OCI-LY7 (cell line): ENCODE measurements around the gene NSMF. TPM values are rescaled to one million over a fixed set of nuclear protein-coding genes. Genes with fewer than 3 reads are reported as not detected.

Experiments
- BruUV-seq: library from RNA; stranded (reverse); fragments of 400-500 nt; replicated peaks from 2 replicates; lab custom pipeline; 2021; lab: Mats Ljungman, UMichigan
- CTCF ChIA-PET: fragments of 300-600 bp; sonication (Branson Sonifier 250); formaldehyde crosslinking; loops from one replicate; lab custom pipeline; 2022; ENCODE audit warnings: antibody characterized with exemption; ENCODE audit not compliant: unreplicated experiment; lab: Charles Lee
- POLR2A ChIA-PET: fragments of 300-600 bp; sonication (Branson Sonifier 250); formaldehyde crosslinking; loops from one replicate; lab custom pipeline; 2022; ENCODE audit warnings: antibody characterized with exemption; lab: Charles Lee
- DNase-seq: peaks from one replicate; pipeline ENCODE4 v3.0.0-alpha.2; 2015; ENCODE audit warnings: low spot score
- H2AFZ ChIP-seq: fragments of 200-600 bp; sonication (generic), shearing (Covaris generic); 2 replicates; pipeline ENCODE4 v1.6.1; 2014; ENCODE audit warnings: mild to moderate bottlenecking, antibody characterized with exemption, low read length, moderate library complexity
- H3K27ac ChIP-seq: fragments of 200-600 bp; sonication (generic); 2 replicates; pipeline ENCODE4 v1.5.1; 2014; ENCODE audit warnings: mixed run types, low read depth, mild to moderate bottlenecking, moderate library complexity, low read length, inconsistent platforms; ENCODE audit not compliant: poor library complexity, severe bottlenecking
- H3K36me3 ChIP-seq: fragments of 200-600 bp; sonication (generic); 2 replicates; pipeline ENCODE4 v1.6.1; 2014; ENCODE audit warnings: mild to moderate bottlenecking, antibody characterized with exemption, low read length, moderate library complexity, mixed read lengths; ENCODE audit not compliant: insufficient read depth
- H3K4me1 ChIP-seq: fragments of 200-600 bp; sonication (generic); 2 replicates; pipeline ENCODE4 v1.5.1; 2014; ENCODE audit warnings: mild to moderate bottlenecking, low read length; ENCODE audit not compliant: insufficient read depth, poor library complexity, severe bottlenecking
- H3K4me2 ChIP-seq: fragments of 200-600 bp; sonication (generic); 2 replicates; pipeline ENCODE4 v1.6.1; 2014; ENCODE audit warnings: mild to moderate bottlenecking, low read length
- H3K4me3 ChIP-seq: fragments of 200-600 bp; sonication (generic); 2 replicates; pipeline ENCODE4 v1.5.1; 2014; ENCODE audit warnings: mild to moderate bottlenecking, low read depth, low read length; ENCODE audit not compliant: poor library complexity, severe bottlenecking
- H3K79me2 ChIP-seq: fragments of 200-600 bp; sonication (generic); 2 replicates; pipeline ENCODE4 v1.6.1; 2016; ENCODE audit warnings: low read depth, mild to moderate bottlenecking, low read length, moderate library complexity, mixed read lengths; ENCODE audit not compliant: insufficient read depth
- H3K9me2 ChIP-seq: fragments of 200-600 bp; sonication (generic); 2 replicates; pipeline ENCODE4 v1.6.1; 2016; ENCODE audit warnings: mild to moderate bottlenecking, low read length, mixed read lengths; ENCODE audit not compliant: insufficient read depth
- H3K9me3 ChIP-seq: fragments of 200-600 bp; sonication (generic); 2 replicates; pipeline ENCODE4 v1.6.1; 2014; ENCODE audit warnings: mild to moderate bottlenecking, mixed run types, low read length, mixed read lengths
- H4K20me1 ChIP-seq: fragments of 200-600 bp; sonication (generic); 2 replicates; pipeline ENCODE4 v1.6.1; 2014; ENCODE audit warnings: mild to moderate bottlenecking, antibody characterized with exemption, low read length, moderate library complexity, mixed read lengths; ENCODE audit not compliant: insufficient read depth
- EZH2phosphoT487 ChIP-seq: fragments of 200-600 bp; sonication (generic); IDR thresholded peaks from 2 replicates; pipeline ENCODE4 v1.6.1; 2018; ENCODE audit warnings: low read depth, borderline replicate concordance, mild to moderate bottlenecking, mixed run types, antibody characterized with exemption, low read length, moderate library complexity, mixed read lengths
- intact Hi-C: fragments of 100-400 bp; cut with micrococcal nuclease; formaldehyde crosslinking; loops from one replicate; pipeline ENCODE4 v1.10.0; 2022; ENCODE audit not compliant: unreplicated experiment
- total RNA-seq, 2 experiments: library from RNA; depleted of rRNA in 1 of 2; stranded (reverse); fragments of >200 nt in 1 of 2; shearing (Covaris generic) in 1 of 2; gene quantifications; 2 replicates each; pipeline ENCODE4 v1.2.3, GENCODE V29; 2014 to 2022
- TF ChIP-seq, protein P1 (sequence below): fragments of 200-600 bp; sonication (generic); conservative IDR thresholded peaks from 2 replicates; pipeline ENCODE4 v1.5.1; 2014; ENCODE audit warnings: mild to moderate bottlenecking, antibody characterized with exemption, low read length, moderate library complexity, mixed read lengths

The NSMF gene
- total RNA-seq, 2 experiments from 2014 or later: 20.3 to 29.8 TPM

DNA sequence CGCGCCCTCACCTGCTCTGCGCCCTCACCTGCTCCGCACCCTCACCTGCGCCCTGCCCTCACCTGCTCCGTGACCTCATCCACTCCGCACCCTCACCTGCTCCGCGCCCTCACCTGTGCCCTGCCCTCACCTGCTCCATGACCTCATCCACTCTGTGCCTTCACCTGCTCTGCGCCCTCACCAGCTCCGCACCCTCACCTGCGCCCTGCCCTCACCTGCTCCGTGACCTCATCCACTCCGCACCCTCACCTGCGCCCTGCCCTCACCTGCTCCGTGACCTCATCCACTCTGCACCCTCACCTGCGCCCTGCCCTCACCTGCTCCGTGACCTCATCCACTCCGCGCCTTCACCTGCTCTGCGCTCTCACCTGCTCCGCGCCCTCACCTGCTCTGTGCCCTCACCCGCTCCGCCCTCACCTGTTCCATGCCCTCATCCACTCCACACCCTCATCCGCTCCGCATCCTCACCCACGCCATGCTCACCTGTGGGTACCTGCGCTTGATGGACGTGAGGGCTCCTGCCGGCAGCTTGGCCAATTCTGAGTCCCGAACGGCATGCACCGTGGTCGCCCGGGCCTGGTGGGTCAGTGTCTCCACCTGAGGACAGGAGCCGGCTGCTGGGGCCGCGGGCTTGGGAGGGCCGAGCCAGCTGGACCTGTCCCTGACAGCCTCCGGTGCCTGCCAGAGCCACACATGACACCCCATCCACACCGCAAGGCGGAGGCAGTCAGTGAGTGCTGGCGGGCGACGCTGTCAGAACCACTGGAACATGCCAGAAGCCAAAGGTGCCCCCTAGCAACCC, 35.6 kb upstream of the NSMF start:
- BruUV-seq: no TSS peak
- H3K4me2 ChIP-seq: no peak overlapping the region
- no peak for DNase-seq
- CTCF ChIA-PET: no interaction called here
- no peak overlapping the region for H3K4me3 ChIP-seq
- no peaks in the 10 kb centered on the region for H3K36me3 ChIP-seq
- no peaks in the 10 kb centered on the region for H4K20me1 ChIP-seq
- no peaks in the 10 kb centered on the region for H3K9me3 ChIP-seq
- TF ChIP-seq EZH2phosphoT487: no peak
- TF ChIP-seq, protein P1, sequence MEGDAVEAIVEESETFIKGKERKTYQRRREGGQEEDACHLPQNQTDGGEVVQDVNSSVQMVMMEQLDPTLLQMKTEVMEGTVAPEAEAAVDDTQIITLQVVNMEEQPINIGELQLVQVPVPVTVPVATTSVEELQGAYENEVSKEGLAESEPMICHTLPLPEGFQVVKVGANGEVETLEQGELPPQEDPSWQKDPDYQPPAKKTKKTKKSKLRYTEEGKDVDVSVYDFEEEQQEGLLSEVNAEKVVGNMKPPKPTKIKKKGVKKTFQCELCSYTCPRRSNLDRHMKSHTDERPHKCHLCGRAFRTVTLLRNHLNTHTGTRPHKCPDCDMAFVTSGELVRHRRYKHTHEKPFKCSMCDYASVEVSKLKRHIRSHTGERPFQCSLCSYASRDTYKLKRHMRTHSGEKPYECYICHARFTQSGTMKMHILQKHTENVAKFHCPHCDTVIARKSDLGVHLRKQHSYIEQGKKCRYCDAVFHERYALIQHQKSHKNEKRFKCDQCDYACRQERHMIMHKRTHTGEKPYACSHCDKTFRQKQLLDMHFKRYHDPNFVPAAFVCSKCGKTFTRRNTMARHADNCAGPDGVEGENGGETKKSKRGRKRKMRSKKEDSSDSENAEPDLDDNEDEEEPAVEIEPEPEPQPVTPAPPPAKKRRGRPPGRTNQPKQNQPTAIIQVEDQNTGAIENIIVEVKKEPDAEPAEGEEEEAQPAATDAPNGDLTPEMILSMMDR: no peak
- no peaks in the 10 kb centered on the region for H3K4me1 ChIP-seq
- no peak overlapping the region for H3K27ac ChIP-seq
- intact Hi-C loops: no loop called here
- H2AFZ ChIP-seq: no peak overlapping the region
- no peaks in the 10 kb centered on the region for H3K9me2 ChIP-seq
- no peaks in the 10 kb centered on the region for H3K79me2 ChIP-seq
- POLR2A ChIA-PET: no interaction called here

DNA sequence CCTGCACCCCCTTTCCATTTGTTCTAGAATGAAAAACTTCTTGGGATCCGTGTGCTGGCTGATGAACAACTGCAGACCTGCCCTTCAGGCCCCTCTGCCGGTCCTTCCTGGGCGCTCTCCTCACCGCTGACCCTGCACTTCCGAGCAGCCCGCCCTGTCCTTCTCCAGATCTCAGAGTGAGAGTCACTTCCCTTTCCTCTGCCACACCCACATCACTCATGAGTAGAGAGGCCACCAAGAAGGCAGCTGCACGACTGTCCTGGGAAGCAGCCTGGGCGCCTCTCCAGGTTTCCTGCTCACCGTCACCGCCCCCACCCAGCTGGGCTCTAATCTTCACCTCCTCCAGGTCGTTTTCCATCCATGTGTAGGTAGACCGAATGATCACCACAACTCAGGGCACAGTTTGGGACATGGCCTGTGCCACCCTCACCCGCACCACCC, 35.0 kb upstream of the NSMF start:
- POLR2A ChIA-PET: no interaction called here
- no peak overlapping the region for H2AFZ ChIP-seq

More for the DNA sequence above, 35.0 kb upstream of the NSMF start:
- Histone ChIP-seq H3K4me3 (no peak overlapping the region), H3K4me1 (no peaks in the 10 kb centered on the region), H3K79me2 (no peaks in the 10 kb centered on the region), H3K36me3 (no peaks in the 10 kb centered on the region), H3K4me2 (no peak overlapping the region), H4K20me1 (no peaks in the 10 kb centered on the region), H3K9me2 (no peaks in the 10 kb centered on the region), H3K9me3 (no peaks in the 10 kb centered on the region), H3K27ac (no peak overlapping the region)
- intact Hi-C loops: no loop called here
- CTCF ChIA-PET: no interaction called here
- TF ChIP-seq EZH2phosphoT487: no peak
- TF ChIP-seq, protein P1: no peak
- DNase-seq: no peak
- BruUV-seq: no TSS peak
